SW 1271 (cell line): ENCODE data around the gene FCSK.
"Not testable (repeated sequence)": the region's sequence is repeated elsewhere in the genome, so short reads cannot be mapped to it uniquely, and the experiment has no call there.

ENCODE experiments used
- DNase-seq, 2 experiments: peaks; one replicate each; lab custom pipeline; 2025; lab: John Stamatoyannopoulos, UW

FCSK gene

DNA sequence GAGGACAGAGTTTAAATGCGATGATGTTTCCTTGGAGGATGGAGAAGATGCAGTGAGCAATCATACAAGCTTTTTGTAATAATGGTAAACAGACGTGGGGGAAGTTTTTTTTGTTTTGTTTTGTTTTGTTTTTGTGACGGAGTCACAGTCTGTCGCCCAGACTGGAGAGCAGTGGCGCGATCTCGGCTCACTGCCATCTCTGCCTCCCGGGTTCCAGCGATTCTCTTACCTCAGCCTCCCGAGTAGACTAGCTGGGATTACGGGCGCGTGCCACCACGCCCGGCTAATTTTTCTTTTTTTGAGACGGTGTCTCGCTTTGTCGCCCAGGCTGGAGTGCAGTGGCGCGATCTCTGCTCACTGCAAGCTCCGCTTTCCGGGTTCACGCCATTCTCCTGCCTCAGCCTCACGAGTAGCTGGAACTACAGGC, 70.0 kb downstream of the FCSK start:
- not testable (repeated sequence) for DNase-seq

- no peak for DNase-seq
Observed at GRCh38 chr16:70526403-70526802, 72.0 kb downstream of the FCSK start.

DNA sequence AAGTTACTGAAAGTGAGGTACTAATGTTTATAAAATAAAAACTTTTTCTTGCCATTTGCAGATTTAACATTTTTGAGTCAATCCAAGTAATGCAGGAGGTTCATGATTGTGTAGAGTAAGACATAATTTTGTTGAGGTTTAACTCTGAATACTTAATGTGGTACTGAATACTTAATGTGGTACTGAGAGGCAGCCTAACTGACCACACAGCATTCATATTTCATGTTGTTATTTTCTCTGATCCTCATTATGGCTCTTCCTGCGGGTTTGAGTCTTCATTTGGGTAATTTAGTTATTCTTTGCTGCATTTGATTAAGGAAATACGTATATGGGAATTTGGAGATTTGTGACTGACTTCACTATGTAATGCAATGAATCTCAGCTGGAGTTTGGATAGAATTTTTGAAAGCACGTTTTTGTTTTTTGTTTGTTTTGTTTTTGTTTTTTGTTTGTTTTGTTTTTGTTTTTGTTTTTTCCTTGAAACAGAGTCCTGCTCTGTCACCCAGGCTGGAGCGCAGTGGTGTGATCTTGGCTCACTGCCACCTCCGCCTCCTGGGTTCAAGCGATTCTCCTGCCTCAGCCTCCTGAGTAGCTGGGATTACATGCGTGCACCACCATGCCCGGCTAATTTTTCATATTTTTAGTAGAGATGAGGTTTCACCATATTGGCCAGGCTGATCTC, 73.1 kb downstream of the FCSK start:
- no peak for DNase-seq

DNA sequence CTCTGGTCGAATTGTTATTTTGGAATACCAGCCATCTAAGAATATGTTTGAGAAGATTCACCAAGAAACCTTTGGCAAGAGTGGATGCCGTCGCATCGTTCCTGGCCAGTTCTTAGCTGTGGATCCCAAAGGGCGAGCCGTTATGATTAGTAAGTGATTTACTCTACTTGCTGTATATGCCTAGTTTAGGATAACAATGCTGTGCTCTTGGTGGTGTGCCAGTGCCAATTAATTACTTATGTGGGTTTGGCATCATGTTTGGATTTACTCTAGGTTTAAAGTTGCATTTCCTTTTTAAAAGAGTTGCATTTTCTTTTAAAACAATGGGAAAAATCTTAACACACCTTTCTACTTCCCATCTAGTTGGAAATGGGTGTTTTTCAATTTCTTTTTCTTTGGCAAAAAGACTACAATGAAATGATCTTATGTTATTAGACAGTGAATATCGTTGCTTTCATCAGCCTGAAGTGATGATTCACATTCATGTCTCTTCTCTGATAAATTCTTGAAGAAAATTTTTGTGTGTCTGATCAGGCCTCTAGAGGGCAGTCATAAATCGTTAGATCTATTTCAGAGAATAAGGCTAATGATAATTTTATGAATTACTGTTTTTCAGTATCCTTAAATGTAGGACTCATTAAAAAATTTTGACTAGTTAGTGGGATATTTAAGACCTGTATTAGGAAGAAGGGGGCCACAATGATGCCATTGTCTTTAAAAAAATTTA, 74.8 kb downstream of the FCSK start:
- DNase-seq = peak in 1 of 2 experiments; percentile 51
